T-helper 2 cell treated with Interferon-gamma antibody and Interleukin-4, amounts not matched to agents 100 ng/mL and 5 ng/mL, for 36 hours (primary cell): ENCODE results near the gene YKT6. TPM values are rescaled to one million over a fixed set of nuclear protein-coding genes. Genes with fewer than 3 reads are reported as not detected.

Experiments
- intact Hi-C: fragments of 100-400 bp; cut with micrococcal nuclease; formaldehyde crosslinking; loops from one replicate; pipeline ENCODE4 v1.15.1; 2023
- total RNA-seq: library from RNA; stranded (reverse); gene quantifications from 2 replicates; pipeline ENCODE4 v1.2.3, GENCODE V29; 2022

The YKT6 gene
- total RNA-seq, 1 donor from 2014 or later: 70.9 TPM

DNA sequence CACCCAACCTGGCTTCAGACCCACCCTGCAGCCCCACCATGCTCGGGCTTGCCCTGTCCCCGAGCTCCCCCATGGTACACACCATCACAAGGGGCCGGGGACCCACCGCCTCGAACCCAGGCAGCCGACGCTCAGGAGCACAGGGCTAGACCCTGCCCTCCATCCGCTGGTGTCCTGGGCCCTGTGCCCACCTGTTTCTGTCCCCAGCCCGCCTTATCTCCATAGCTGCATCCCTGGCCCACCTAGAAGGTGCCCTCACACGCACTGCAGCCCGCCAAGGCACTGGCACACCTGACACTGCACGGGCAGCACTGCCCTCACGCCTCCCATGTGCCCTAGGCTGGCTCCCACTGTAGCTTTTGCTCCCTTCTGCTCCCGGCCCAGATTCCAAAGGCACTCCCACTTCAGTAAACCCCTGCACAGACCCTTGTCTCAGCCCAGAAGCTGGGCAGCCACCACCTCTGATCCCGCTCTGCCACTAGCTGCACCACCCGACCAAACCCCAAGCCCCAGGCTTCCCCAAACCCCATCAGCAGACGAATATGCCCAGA lies 17.1 kb downstream of the YKT6 start:
- intact Hi-C loops: no loop called here

DNA sequence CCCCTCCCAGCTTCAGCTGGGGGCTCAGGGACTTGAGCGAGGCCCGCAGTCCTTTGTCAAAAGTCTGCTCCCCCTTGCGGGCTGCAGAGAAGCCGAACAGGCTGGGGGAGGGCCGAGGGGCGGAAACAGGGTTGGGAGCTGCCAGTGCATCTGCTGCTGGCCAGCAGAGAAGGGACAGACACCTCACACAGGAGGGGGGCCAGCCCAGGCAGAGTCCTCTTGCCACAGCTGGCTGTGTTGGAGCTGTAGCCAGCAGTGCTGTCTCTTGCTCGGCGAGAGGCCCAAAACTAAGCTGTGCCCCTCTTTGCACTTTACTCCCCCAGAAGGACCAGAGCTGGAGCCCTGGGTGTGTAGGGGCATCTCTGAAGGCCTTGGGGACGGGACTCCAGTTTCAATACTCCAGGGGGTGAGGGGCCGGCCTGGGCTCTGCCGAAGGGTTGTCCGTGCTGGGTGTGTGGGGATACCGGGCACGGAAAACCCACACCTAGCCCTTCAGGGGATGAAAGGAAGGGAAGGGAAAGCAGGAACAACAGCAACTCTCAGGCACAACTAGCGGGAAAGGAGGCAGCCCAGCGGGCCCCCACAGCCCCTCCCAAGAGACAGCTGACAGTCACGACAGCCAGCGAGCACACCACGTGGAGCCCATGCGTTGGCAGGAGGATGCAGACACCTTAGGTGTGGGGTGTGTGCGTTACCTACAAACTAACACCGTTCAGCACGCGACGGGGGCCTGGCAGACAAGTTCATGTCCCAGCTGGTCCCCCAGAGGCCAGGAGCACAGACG lies 17.8 kb downstream of the YKT6 start:
- intact Hi-C loops: no loop called here

DNA sequence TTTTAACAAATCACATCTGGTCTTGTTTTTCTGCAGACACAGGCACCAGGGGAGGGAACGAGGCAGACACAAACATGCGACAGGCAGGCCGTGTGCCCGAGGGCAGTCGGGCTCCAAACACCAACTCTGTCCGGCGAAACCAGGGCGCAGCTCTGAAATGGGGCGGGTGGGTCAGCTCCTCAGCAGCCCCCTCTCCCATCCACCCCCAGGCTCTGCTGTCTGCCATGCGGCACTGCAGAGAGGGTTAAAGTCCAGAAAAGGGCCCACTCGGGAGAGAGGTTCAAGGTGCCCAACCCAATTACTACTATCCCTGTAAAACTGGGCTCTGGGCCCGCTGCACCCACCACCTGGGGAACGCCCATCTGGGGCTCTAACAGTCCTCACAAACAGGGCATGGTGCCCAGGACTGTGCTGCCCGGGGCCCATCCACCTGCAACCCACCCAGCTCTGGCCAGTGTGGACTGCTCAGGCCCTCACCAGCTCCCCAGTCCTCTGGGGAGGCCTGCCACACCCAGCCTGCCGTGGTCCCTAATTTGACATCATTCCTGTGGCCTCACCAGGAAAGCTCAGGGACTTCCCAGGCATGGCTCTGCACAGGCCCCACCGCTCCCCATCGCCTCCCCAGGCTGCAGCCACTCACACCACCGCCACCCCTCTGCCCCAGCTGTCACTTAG lies 18.7 kb downstream of the YKT6 start:
- intact Hi-C loops: no loop called here

DNA sequence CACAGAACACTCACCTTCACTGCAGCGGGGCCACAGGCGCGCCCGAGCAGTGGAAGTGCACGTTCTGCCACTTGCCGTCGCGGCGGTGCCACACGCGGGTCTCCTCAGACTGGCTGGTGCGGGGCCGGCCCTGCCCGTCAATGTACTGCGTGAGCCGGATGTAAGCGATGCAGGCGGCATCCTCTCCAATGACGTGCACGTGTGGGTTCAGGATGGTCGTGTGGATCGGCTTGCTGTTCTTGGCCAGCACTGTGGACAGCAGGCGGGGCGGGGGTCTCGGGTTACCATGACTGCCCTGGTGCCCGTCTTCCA lies 19.2 kb downstream of the YKT6 start:
- intact Hi-C loops: no loop called here

DNA sequence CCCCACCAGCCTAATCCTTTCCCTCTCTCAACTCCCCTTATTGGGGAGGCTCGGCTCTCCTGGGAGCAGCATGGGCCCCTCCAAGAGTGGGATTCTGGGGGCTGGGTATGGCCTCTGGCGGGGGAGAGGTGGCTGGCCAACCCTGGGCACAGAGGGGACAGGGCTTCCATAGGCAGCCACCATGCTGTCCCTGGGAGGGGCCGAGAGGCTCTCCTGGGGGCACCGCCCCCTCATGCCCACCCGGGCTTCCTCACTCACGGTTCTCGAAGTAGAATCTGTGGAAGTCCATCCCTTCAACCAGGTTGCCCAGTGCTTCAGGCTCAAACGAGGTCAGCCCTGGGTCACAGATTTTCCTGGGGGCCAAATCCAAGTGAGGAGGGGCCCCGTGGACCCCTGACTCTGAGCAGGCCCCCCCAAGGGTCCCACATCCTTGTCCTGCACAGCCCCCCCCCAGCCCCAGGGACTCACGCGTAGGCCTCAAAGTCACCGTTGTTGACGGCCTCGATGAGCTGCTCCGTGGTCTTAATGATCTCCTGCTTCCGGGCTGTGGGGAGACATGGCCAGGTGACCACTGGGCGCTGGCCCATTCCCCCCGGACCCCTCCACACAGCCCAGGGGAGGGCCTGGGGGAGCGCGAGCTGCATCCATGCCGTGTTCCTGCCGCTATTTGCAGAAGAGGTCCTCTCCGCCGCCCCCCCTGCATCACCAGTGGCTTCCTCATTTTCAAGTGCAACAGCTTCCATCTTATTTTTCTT lies 19.8 kb downstream of the YKT6 start:
- intact Hi-C loops: no loop called here

- intact Hi-C loops: no loop called here
Observed at GRCh38 chr7:44221231-44221791, 20.5 kb downstream of the YKT6 start.

DNA sequence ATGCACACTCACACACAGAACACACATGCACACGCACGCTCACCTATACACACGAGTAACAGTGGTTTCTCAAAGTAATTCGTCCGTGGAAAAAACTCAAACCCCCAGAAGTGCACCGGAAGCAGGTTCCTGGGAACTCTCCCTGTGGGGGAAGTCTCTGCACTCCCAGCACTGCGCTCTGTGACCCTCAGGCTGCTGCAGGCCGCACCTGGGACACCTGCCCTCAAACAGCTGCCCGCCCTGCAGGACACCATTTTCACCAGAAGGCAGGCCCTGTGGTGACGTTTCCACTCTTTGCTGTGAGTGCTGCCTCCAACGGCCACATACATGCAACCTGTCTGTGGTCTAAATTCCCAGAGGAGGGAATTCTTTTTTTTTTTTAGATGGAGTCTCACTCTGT lies 21.3 kb downstream of the YKT6 start:
- intact Hi-C loops: no loop called here

DNA sequence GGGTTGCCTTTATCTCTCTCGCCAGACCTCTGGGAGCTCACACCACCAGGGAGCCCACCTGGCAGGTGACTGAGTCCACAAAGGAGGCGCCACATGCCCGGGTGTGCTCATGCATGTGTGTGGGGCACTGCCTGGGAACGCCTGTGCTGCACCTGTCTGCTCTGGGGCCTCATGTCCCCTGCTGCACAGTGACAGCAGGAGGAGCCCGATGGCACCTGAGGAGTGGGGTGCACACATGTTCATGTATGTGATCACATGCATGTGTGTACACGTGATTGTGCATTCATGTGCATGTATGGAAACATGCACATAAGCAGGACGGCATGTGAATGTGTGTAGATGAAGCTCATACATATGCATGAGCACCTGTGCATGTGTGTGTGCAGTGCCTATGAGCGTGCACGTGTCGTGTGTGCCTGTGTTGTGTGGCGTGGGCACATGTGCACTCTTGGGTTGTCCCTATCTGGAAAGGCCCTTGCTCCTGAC lies 22.0 kb downstream of the YKT6 start:
- intact Hi-C loops: no loop called here

DNA sequence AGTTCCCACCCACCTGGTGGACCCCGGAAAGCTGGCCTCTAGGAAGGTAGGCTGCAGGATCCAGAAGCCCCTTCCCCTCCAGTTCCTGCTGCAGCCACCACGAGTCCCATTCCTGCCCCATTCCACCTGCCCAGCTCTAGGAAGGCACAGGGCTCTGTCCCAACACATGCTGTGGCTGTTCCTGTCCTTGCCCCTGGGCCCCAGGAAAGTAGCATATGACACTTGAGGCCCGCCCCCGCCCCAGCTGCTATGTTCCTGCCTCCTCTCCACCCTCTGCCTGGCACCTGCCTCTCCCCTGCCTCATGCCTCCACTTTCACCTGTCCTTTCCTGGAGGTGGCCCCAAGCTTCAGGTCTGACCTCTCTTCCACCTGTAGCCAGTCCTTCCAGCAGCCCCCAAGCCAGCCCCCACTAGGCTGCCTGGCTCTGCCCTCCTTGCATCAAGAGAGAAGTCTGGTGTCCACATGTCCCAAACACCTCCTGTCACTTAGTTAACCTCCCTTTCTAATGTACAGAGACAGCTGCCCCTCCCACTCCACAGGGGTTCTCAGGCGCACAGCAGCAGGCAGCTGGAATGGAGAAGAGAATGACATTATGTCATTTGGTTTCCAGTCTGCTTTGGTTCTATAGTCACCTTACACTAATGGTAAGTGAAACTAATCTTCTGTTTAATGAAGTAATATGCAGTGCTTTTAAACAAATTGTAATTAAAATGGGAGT lies 22.7 kb downstream of the YKT6 start:
- intact Hi-C loops: no loop called here

- intact Hi-C loops: no loop called here
Observed at GRCh38 chr7:44224080-44224973, 23.5 kb downstream of the YKT6 start.

GRCh38 chr7:44224974-44225565 lies 24.3 kb downstream of the YKT6 start:
- intact Hi-C loops: no loop called here

GRCh38 chr7:44225566-44226395 lies 25.0 kb downstream of the YKT6 start:
- intact Hi-C loops: no loop called here

GRCh38 chr7:44226396-44226753 lies 25.6 kb downstream of the YKT6 start:
- intact Hi-C loops: no loop called here

GRCh38 chr7:44227911-44228310 lies 27.1 kb downstream of the YKT6 start:
- intact Hi-C loops: no loop called here

DNA sequence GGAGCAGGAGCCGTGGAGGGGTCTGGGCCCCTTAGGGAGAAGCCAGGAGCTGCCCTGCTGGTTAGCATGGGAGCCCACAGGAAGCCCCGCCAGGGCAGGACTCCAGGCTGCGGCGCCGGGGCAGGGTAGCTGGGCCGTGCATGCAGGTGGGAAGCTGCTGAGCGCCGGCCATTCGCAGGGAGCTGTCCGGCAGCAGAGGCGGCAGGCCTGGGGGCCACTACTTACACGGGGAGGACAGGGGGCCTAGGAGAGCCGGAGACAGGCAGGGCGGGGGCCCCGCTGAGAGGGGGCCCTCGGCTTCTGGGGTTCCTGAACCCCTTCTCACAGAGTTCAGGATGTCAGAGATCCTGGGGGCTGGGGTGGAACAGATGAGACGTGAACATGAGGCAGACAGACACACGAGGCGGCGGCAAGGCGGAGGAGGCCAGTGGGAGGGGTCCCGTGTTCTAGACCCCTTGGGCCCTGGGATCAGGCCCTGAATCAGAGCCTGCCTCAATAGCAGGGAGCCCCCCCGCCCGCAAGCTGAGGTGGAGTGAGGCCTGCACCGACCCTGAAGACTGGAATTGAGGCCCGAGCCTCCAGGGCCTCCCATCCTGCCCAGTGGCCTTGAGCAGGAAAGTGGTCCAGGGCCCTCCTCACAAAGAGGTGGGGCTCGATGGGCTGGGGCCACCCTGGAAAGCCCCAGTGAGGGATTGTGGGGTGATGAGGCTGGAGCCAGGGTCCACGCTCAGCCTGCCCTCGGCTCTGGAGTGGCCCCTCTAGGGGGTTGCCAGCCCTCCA lies 28.0 kb downstream of the YKT6 start:
- intact Hi-C loops: no loop called here

- intact Hi-C loops: no loop called here
Observed at GRCh38 chr7:44229546-44230105, 28.8 kb downstream of the YKT6 start.

DNA sequence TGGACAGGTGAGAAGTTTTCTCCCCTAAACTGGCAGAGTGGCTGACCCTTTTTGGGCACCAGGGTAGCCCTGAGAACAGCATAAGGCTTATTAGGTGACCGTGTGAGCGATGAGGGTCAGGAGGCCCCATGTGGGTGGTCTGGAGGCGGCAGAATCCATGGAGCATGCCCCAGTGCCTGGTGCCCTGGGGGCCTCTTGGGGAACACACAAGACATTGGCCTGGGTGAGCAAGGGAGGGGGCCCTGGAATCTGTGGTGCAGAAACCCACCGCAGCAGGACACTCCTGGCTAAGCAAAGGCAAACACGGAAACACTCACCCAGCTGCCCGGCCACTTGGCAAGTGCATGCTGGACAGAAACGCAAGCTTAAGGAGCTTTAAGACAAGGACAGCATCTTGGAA lies 29.5 kb downstream of the YKT6 start:
- intact Hi-C loops: no loop called here

- intact Hi-C loops: no loop called here
Observed at GRCh38 chr7:44231088-44231487, 30.3 kb downstream of the YKT6 start.
